22Rv1 (cell line): ENCODE results near the gene CPLANE1.

Experiments
- H3K27ac ChIP-seq: fragments of 450-650 bp; 2 replicates; pipeline ENCODE4 v1.5.1; 2017
- ZFX ChIP-seq: fragments of 450-650 bp; IDR thresholded peaks from 2 replicates; pipeline ENCODE4 v1.6.1; 2017; ENCODE audit warnings: antibody characterized with exemption, borderline replicate concordance
- TF ChIP-seq, protein P1 (sequence below): fragments of 450-650 bp; IDR thresholded peaks from 2 replicates; pipeline ENCODE4 v1.5.1; 2017; ENCODE audit warnings: mild to moderate bottlenecking

Gene CPLANE1

DNA sequence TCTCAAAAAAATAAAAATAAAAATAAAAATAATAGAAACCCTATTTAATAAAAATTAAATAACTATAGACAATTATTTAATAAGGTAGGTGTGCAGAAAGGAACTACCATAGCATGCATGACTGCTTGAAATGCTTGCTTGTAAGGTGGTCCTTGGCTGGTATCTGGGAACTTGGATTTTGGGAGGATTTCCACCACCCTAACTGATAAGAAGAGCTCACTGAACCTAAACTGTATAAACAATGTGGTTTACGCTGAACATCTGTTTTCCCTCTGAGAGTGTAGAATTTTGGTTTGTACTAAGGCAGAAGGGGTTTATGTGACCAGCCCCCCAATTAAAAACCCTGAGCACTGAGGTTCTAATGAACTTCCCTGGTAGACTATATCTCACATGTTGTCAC, 31.2 kb downstream of the CPLANE1 start:
- no peak overlapping the region for H3K27ac ChIP-seq
- no peak for TF ChIP-seq ZFX

DNA sequence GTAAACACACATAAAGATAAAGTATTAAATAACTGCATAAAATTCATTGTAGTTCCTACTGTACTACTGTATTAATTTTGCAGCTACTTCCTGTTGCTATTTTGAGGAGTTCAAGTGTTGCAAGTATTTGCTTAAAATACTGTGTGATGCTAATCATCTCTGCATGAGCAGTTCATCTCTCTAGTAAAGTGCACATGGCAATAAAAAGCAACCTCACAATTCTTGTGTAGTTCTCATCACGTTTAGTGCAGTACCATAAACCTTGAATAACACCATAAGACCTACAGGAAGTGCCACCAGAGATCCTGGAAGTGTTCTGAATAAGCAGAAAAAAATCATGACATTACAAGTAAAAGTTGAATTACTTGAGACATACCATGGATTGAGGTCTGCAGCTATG, 34.6 kb downstream of the CPLANE1 start:
- H3K27ac ChIP-seq = no peak overlapping the region
- TF ChIP-seq ZFX = no peak
- TF ChIP-seq, protein P1, sequence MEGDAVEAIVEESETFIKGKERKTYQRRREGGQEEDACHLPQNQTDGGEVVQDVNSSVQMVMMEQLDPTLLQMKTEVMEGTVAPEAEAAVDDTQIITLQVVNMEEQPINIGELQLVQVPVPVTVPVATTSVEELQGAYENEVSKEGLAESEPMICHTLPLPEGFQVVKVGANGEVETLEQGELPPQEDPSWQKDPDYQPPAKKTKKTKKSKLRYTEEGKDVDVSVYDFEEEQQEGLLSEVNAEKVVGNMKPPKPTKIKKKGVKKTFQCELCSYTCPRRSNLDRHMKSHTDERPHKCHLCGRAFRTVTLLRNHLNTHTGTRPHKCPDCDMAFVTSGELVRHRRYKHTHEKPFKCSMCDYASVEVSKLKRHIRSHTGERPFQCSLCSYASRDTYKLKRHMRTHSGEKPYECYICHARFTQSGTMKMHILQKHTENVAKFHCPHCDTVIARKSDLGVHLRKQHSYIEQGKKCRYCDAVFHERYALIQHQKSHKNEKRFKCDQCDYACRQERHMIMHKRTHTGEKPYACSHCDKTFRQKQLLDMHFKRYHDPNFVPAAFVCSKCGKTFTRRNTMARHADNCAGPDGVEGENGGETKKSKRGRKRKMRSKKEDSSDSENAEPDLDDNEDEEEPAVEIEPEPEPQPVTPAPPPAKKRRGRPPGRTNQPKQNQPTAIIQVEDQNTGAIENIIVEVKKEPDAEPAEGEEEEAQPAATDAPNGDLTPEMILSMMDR = no peak

DNA sequence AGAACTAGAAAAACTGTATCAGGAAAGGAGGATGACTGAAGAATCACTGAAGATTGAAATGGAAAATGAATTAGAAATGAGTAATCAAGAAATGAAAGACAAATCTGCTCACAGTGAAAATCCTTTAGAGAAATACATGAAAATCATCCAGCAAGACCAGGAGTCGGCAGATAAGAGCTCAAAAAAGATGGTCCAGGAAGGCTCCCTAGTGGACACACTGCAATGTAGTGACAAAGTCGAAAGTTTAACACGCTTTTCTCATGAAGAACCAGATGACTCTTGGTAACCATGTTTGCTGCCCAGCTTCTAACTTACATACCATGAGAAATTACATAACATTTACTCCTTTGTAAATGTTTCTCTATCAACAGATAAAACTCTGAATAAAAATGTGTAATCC, 37.1 kb downstream of the CPLANE1 start:
- no peak overlapping the region for H3K27ac ChIP-seq
- no peak for TF ChIP-seq ZFX
- TF ChIP-seq, protein P1 = no peak

DNA sequence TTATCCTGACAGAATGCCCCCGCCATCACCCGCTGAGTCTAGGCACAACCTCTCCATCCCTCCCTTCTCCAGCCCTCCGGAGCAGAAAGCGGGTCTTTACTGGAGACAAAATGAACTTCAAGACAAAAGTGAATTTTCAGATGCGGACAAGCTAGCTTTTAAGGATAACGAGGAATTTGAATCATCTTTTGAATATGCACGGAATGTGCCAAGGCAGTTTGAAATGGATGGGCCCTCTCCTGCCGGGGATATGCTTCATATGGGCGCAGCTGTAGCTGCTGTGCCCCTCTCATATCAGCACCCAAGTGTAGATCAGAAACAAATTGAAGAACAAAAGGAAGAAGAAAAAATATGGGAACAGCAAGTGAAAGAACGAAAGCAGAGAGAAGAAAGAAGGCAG, 37.5 kb downstream of the CPLANE1 start:
- no peak overlapping the region for H3K27ac ChIP-seq
- no peak for TF ChIP-seq ZFX
- TF ChIP-seq, protein P1 = no peak

DNA sequence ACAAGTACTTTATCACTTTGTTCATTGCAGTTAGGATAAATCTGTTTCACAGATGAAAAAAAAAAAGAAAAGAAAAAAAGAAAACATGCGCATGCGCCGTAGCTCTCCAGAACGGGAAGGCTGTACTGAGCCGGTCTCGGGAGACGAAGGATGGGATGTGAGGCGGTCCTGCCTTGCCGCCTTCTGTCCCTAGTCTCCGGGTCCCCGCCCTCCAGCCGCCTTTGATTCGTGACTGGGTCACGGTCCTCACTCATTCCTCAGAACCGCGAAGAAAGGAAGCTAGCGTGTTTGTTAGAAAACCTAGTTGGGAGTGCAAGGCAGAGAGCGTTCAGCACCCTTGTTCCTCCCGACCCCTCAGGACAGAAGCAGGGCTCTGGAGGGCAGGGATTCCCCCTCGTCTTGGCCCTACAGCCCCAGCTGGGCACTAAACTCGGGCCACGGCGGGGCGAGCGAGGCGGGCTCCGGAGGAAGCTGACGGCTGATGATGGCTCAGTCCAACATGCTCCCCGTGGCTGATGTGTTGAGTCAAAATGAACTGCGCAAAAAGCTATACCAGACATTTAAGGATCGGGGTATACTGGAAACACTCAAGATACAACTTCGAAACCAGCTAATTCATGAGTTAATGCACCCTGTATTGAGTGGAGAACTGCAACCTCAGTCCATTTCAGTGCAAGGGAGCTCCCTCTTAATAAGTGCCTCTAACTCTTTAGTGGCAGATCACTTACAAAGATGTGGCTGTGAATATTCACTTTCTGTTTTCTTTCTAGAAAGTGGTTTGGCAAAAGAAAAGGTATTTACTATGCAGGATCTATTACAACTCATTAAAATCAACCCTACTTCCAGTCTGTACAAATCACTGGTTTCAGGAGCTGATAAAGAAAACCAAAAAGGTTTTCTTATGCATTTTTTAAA, 40.0 kb downstream of the CPLANE1 start:
- TF ChIP-seq ZFX = no peak
- TF ChIP-seq, protein P1 = no peak
- H3K27ac ChIP-seq = no peak overlapping the region

DNA sequence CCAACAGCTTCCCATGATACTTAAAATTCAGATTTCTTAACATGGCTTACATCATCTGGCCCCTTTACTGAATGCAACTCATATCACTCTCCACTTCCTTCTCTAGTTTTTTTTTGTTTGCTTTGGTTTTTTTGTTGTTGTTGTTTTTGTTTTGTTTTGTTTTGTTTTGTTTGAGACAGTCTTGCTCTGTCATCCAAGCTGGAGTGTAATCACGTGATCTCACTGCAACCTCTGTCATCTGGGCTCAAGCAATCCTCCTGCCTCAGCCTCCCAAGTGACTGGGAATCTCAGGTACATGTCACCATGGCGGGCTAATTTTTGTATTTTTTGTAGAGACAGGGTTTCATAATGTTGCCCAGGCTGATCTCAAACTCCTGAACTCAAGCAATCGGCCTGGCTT, 41.4 kb downstream of the CPLANE1 start:
- TF ChIP-seq ZFX = no peak
- TF ChIP-seq, protein P1 = no peak
- no peak overlapping the region for H3K27ac ChIP-seq

DNA sequence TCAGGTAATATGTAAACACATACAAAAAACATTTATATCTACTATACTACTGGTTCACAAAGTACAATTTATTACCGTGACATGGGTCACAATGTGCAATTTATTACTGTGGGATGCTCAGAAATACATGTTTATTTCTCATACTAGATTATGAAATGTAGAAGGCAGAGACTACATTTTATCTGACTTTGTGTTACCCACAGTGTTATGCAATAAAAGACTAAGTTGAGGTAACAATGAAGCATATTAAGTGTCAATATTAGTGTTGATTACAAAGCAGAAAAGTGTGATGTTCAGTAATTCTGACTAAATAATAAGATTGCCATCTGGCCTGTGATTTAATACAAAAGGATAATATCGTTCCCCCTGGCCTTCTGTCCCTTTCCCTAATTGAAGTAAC, 42.4 kb downstream of the CPLANE1 start:
- no peak overlapping the region for H3K27ac ChIP-seq
- TF ChIP-seq ZFX = no peak
- TF ChIP-seq, protein P1 = no peak
